ENCODE results near the gene MGST3.
"Not testable (repeated sequence)": the region's sequence is repeated elsewhere in the genome, so short reads cannot be mapped to it uniquely, and the experiment has no call there.

Gene MGST3

GRCh38 chr1:165600793-165601192 lies 30.2 kb upstream of the MGST3 start:
- TF ChIP-seq CTCF (conservative IDR thresholded peaks at IDR 0.05; ENCODE audit: low read depth, low read length), result no peak
- Histone ChIP-seq H3K4me2 (no peak overlapping the region), H2AFZ (ENCODE audit: low read depth) (no peak overlapping the region), H3K4me1 (ENCODE audit: low read depth, poor library complexity, severe bottlenecking) (peaks cover 27% of the 10 kb centered on the region), H3K79me2 (ENCODE audit: insufficient read depth, low read depth) (no peaks in the 10 kb centered on the region), H3K4me3 (IDR thresholded peaks at IDR 0.05; ENCODE audit: insufficient read depth, low read depth, low read length) (no peak overlapping the region), H4K20me1 (ENCODE audit: insufficient read depth) (no peaks in the 10 kb centered on the region), H3K36me3 (ENCODE audit: insufficient read depth) (no peaks in the 10 kb centered on the region), H3K27ac (no peak overlapping the region), H3K9ac (no peak overlapping the region), H3K27me3 (ENCODE audit: insufficient read depth, low read depth) (no peaks in the 10 kb centered on the region)

- H3K27me3 ChIP-seq (ENCODE audit: insufficient read depth, low read depth), result no peaks in the 10 kb centered on the region
- H3K27ac ChIP-seq, result no peak overlapping the region
- H3K9ac ChIP-seq, result no peak overlapping the region
- no peaks in the 10 kb centered on the region for H4K20me1 ChIP-seq (ENCODE audit: insufficient read depth)
- no peak overlapping the region for H3K4me3 ChIP-seq (IDR thresholded peaks at IDR 0.05; ENCODE audit: insufficient read depth, low read depth, low read length)
- H3K4me2 ChIP-seq, result no peak overlapping the region
- H3K4me1 ChIP-seq (ENCODE audit: low read depth, poor library complexity, severe bottlenecking), result peaks cover 9% of the 10 kb centered on the region
- H3K36me3 ChIP-seq (ENCODE audit: insufficient read depth), result no peaks in the 10 kb centered on the region
- H3K79me2 ChIP-seq (ENCODE audit: insufficient read depth, low read depth), result no peaks in the 10 kb centered on the region
- TF ChIP-seq CTCF (conservative IDR thresholded peaks at IDR 0.05; ENCODE audit: low read depth, low read length), result no peak
- H2AFZ ChIP-seq (ENCODE audit: low read depth), result no peak overlapping the region
These were observed 27.2 kb upstream of the MGST3 start for GRCh38 chr1:165603810-165604209.

DNA sequence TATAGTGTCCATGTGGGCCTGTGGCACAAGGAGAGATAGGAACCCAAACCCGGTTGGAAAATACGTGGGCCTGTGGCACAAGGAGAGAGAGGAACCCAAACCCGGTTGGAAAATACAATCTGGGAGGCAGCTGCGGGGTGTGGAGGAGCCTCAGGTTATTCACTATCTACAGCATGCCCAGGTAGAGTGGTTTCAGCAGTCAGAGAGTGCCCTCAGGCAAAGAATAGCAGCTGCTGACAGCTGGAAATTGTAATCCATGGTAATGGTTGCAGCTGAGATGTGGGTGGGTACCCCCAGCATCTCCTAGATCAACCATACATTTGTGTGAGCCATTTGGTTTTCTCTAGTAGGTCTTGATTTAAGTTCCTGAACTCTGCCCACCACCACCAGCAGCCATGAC lies 25.8 kb upstream of the MGST3 start:
- no peak overlapping the region for H3K4me2 ChIP-seq
- no peak overlapping the region for H3K27ac ChIP-seq
- H3K36me3 ChIP-seq (ENCODE audit: insufficient read depth), result no peaks in the 10 kb centered on the region
- H3K4me3 ChIP-seq (IDR thresholded peaks at IDR 0.05; ENCODE audit: insufficient read depth, low read depth, low read length), result no peak overlapping the region
- H4K20me1 ChIP-seq (ENCODE audit: insufficient read depth), result no peaks in the 10 kb centered on the region
- no peak overlapping the region for H3K9ac ChIP-seq
- H3K27me3 ChIP-seq (ENCODE audit: insufficient read depth, low read depth), result no peaks in the 10 kb centered on the region
- peaks cover 4% of the 10 kb centered on the region for H3K4me1 ChIP-seq (ENCODE audit: low read depth, poor library complexity, severe bottlenecking)
- H3K79me2 ChIP-seq (ENCODE audit: insufficient read depth, low read depth), result no peaks in the 10 kb centered on the region
- TF ChIP-seq CTCF (conservative IDR thresholded peaks at IDR 0.05; ENCODE audit: low read depth, low read length), result no peak
- no peak overlapping the region for H2AFZ ChIP-seq (ENCODE audit: low read depth)

DNA sequence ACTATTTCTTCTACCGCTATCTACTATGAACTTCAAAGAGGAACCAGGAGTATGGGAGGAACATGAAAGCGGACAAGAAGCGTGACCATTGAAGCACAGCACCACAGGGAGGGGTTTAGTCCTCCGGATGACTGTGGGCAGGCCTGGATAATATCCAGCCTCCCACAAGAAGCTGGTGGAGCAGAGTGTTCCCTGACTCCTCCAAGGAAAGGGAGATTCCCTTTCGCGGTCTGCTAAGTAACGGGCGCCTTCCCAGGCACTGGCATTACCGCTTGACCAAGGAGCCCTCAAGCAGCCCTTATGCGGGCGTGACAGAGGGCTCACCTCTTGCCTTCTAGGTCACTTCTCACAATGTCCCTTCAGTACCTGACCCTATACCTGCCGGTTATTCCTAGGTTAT lies 24.4 kb upstream of the MGST3 start:
- not testable (repeated sequence) for H4K20me1 ChIP-seq (ENCODE audit: insufficient read depth); H2AFZ ChIP-seq (ENCODE audit: low read depth); H3K4me3 ChIP-seq (IDR thresholded peaks at IDR 0.05; ENCODE audit: insufficient read depth, low read depth, low read length); H3K9ac ChIP-seq; H3K27me3 ChIP-seq (ENCODE audit: insufficient read depth, low read depth); H3K36me3 ChIP-seq (ENCODE audit: insufficient read depth); H3K27ac ChIP-seq; H3K79me2 ChIP-seq (ENCODE audit: insufficient read depth, low read depth); H3K4me2 ChIP-seq; H3K4me1 ChIP-seq (ENCODE audit: low read depth, poor library complexity, severe bottlenecking)

DNA sequence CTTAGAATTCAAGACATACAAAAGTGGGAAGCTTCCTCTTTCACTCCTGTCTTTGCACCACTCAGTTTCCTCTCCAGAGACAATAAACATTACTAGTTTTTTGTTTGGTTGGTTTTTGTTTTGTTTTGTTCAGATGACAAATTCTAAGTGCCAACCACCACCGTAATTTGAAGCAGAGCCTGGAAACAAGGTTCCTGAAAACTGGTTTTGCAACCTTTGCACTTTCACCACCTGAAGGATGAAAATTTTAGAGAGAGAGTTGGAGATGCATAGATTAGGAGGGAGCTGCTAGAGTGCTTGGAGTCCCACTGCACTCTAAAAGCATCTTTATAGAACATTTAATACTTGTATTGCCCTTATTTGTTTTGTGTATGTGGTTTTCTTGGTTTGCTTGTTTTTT lies 20.2 kb upstream of the MGST3 start:
- Histone ChIP-seq H4K20me1 (ENCODE audit: insufficient read depth) (no peaks in the 10 kb centered on the region), H3K4me3 (IDR thresholded peaks at IDR 0.05; ENCODE audit: insufficient read depth, low read depth, low read length) (no peak overlapping the region), H3K27me3 (ENCODE audit: insufficient read depth, low read depth) (no peaks in the 10 kb centered on the region), H3K9ac (no peak overlapping the region), H2AFZ (ENCODE audit: low read depth) (no peak overlapping the region), H3K36me3 (ENCODE audit: insufficient read depth) (no peaks in the 10 kb centered on the region), H3K79me2 (ENCODE audit: insufficient read depth, low read depth) (no peaks in the 10 kb centered on the region), H3K4me2 (no peak overlapping the region), H3K4me1 (ENCODE audit: low read depth, poor library complexity, severe bottlenecking) (no peaks in the 10 kb centered on the region), H3K27ac (no peak overlapping the region)
- TF ChIP-seq CTCF (conservative IDR thresholded peaks at IDR 0.05; ENCODE audit: low read depth, low read length), result no peak
